HepG2 (cell line): ENCODE results near the gene DMAC1. TPM values are rescaled to one million over a fixed set of nuclear protein-coding genes. Genes with fewer than 3 reads are reported as not detected.

Experiments used
- ATAC-seq: fragments of 200-7000 bp; cut with Tn5 transposase; 3 replicates; pipeline ENCODE4 v1.9.1; 2020; ENCODE audit warnings: mild to moderate bottlenecking, moderate library complexity
- BruUV-seq: library from RNA; stranded (reverse); fragments of 400-500 nt; replicated peaks from 2 replicates; lab custom pipeline; 2021; lab: Mats Ljungman, UMichigan
- CTCF ChIA-PET: fragments of 300-600 bp; formaldehyde crosslinking; extraction: SDS; loops from one replicate; lab custom pipeline; 2021; ENCODE audit warnings: low total read pairs, inconsistent platforms, low intra/inter-chr PET ratio; lab: Yijun Ruan, JAX
- POLR2A ChIA-PET: fragments of 350-600 bp; sonication (Branson Sonifier 250); formaldehyde crosslinking; loops from one replicate; lab custom pipeline; 2020; ENCODE audit warnings: antibody characterized with exemption, inconsistent platforms; lab: Yijun Ruan, JAX
- DNase-seq: peaks from one replicate; pipeline ENCODE4 v3.0.0-alpha.2; 2015; ENCODE audit warnings: low spot score
- FAIRE-seq: peaks from 3 replicates; lab custom pipeline; 2011; peaks lifted over from hg19 to GRCh38; lab: Jason Lieb, UNC
- H2AFZ ChIP-seq: one replicate; pipeline ENCODE4 v1.6.1; 2011; ENCODE audit warnings: low read length, inconsistent platforms
- H3K27ac ChIP-seq: fragments of 300-600 bp; 3 replicates; pipeline ENCODE4 v1.8.0; 2011; ENCODE audit warnings: mixed run types, mild to moderate bottlenecking, mixed read lengths, low read length, inconsistent platforms; ENCODE audit not compliant: insufficient read depth; ENCODE audit errors: extremely low read length
- H3K27me3 ChIP-seq, 2 experiments: fragments of 200-600 bp in 1 of 2; 2 replicates in 1 of 2; 3 replicates in 1 of 2; pipeline versions ENCODE4 v1.6.0 to v1.8.0; 2011; ENCODE audit warnings: low read length in 2 of 2, mild to moderate bottlenecking in 2 of 2, moderate library complexity in 2 of 2, inconsistent platforms in 1 of 2; ENCODE audit not compliant: insufficient read depth in 2 of 2, control insufficient read depth in 1 of 2
- H3K36me3 ChIP-seq, 2 experiments: fragments of 200-600 bp in 1 of 2; replicated peaks in 1 of 2; 2 replicates in 1 of 2; 3 replicates in 1 of 2; pipeline versions ENCODE4 v1.5.1 to v1.8.0; 2011; ENCODE audit warnings: low read length in 2 of 2, inconsistent platforms in 1 of 2; ENCODE audit not compliant: insufficient read depth in 2 of 2, control insufficient read depth in 1 of 2
- H3K4me1 ChIP-seq: 2 replicates; pipeline ENCODE4 v1.5.1; 2012; ENCODE audit warnings: low read length, inconsistent platforms; ENCODE audit not compliant: insufficient read depth
- H3K4me2 ChIP-seq: 2 replicates; pipeline ENCODE4 v1.6.0; 2011; ENCODE audit warnings: low read depth, low read length, inconsistent platforms
- H3K4me3 ChIP-seq, 3 experiments: fragments of 200-600 bp in 1 of 3; sonication (generic), shearing (Covaris generic) in 1 of 3; replicated peaks in 1 of 3; 2 replicates each; pipeline ENCODE4 v1.5.1; 2011 to 2016; ENCODE audit warnings: low read length in 3 of 3, inconsistent platforms in 2 of 3, low read depth in 2 of 3, mild to moderate bottlenecking in 2 of 3, control low read depth in 1 of 3, mixed read lengths in 1 of 3; ENCODE audit not compliant: insufficient read depth in 1 of 3
- H3K79me2 ChIP-seq: one replicate; pipeline ENCODE4 v1.6.1; 2011; ENCODE audit warnings: low read length, inconsistent platforms; ENCODE audit not compliant: insufficient read depth
- H3K9ac ChIP-seq: 2 replicates; pipeline ENCODE4 v1.6.0; 2011; ENCODE audit warnings: mild to moderate bottlenecking, low read depth, low read length, inconsistent platforms; ENCODE audit not compliant: insufficient read depth
- H3K9me3 ChIP-seq: 2 replicates; pipeline ENCODE4 v1.5.1; 2012; ENCODE audit warnings: mild to moderate bottlenecking, low read length
- H4K20me1 ChIP-seq: 2 replicates; pipeline ENCODE4 v1.6.0; 2011; ENCODE audit warnings: inconsistent platforms, mild to moderate bottlenecking, low read length, moderate library complexity; ENCODE audit not compliant: insufficient read depth
- ATF5 ChIP-seq: sonication (generic); formaldehyde crosslinking; IDR thresholded peaks from 2 replicates; pipeline ENCODE4 v1.4.0; 2020; ENCODE audit warnings: mild to moderate bottlenecking, low read depth, missing genetic modification reagents
- ELF1 ChIP-seq: sonication (generic); formaldehyde crosslinking; IDR thresholded peaks from 2 replicates; pipeline ENCODE4 v1.4.0; 2020; ENCODE audit warnings: missing genetic modification reagents
- PRDM15 ChIP-seq: sonication (generic); formaldehyde crosslinking; IDR thresholded peaks from 2 replicates; pipeline ENCODE4 v1.4.0; 2020; ENCODE audit warnings: missing genetic modification reagents
- YY1 ChIP-seq: IDR thresholded peaks from 2 replicates; pipeline ENCODE4 v1.6.1; 2011; ENCODE audit warnings: low read length, low read depth, moderate library complexity, mild to moderate bottlenecking; ENCODE audit not compliant: insufficient read depth, insufficient replicate concordance
- ZBTB34 ChIP-seq: sonication (generic); formaldehyde crosslinking; IDR thresholded peaks from 2 replicates; pipeline ENCODE4 v1.8.0; 2022; ENCODE audit warnings: mild to moderate bottlenecking, missing genetic modification reagents
- ZNF124 ChIP-seq: sonication (generic); formaldehyde crosslinking; IDR thresholded peaks from 2 replicates; pipeline ENCODE4 v1.4.0; 2020; ENCODE audit warnings: missing genetic modification reagents
- ZNF468 ChIP-seq: sonication (generic); formaldehyde crosslinking; IDR thresholded peaks from 2 replicates; pipeline ENCODE4 v1.8.0; 2022; ENCODE audit warnings: mild to moderate bottlenecking, moderate library complexity, missing genetic modification reagents
- WGBS: methylation state at CpG from one replicate; pipeline ENCODE4 v1.1.6; 2017; ENCODE audit warnings: low lambda C conversion rate; 5-methylcytosine and 5-hydroxymethylcytosine counted together
- in situ Hi-C: cut with HindIII; loops from 2 replicates; pipeline ENCODE4 v1.10.0; 2017; ENCODE audit warnings: low pct_unique_long_range_greater_than_20kb; ENCODE audit not compliant: extremely low pct_ligation_motif_present
- intact Hi-C: fragments of 100-400 bp; cut with micrococcal nuclease; formaldehyde crosslinking; loops from one replicate; pipeline ENCODE4 v1.10.0; 2022; ENCODE audit not compliant: unreplicated experiment
- polyA plus RNA-seq, 8 experiments: library from polyadenylated mRNA; depleted of rRNA in 3 of 8; stranded (reverse) in 7 of 8; unstranded in 1 of 8; fragments of >200 nt; fragmentation: Illumina TruSeq in 4 of 8; extraction: Trizol in 4 of 8; gene quantifications; 2 replicates each; pipeline versions ENCODE4 v1.2.1 to v1.2.3, GENCODE V29; 2011 to 2016; ENCODE audit warnings: low read depth in 4 of 8, missing spikeins in 1 of 8, mixed read lengths in 1 of 8; ENCODE audit not compliant: insufficient read depth in 1 of 8
- total RNA-seq, 5 experiments: library from RNA; depleted of rRNA; stranded (reverse); fragments of >200 nt; fragmentation: Illumina TruSeq; extraction: Trizol; gene quantifications; 2 replicates each; pipeline ENCODE4 v1.2.3, GENCODE V29; 2016; ENCODE audit warnings: low read depth in 1 of 5
- TF ChIP-seq, protein P1 (sequence below): sonication (generic); formaldehyde crosslinking; IDR thresholded peaks from 2 replicates; pipeline ENCODE4 v1.4.0; 2020; ENCODE audit warnings: missing genetic modification reagents, mild to moderate bottlenecking, borderline replicate concordance

DMAC1 gene
- total and polyA plus RNA-seq, 2 of the 13 experiments (the other 11 are each of a cell fraction or from before 2014, with no cell fraction given) = 44.3 to 72.9 TPM

DNA sequence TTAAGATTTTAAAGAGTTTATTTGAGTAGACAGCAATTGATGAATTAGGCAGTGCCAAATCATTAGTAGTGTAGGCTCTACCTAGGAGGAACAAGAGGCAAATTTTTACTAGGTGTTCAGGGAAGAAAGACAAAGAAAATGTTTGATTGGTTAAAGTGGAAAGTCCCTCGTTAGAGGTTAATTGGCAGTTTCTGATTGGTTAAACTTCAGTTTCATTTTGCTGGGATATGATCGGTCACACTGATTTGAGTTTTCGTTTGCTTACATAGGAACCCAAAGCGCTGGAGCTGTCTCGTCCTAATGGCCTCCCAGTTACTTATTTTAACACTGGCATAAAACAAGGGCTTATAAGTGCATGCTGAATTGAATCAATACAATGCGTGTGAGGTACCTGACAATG lies 15.1 kb downstream of the DMAC1 start:
- Histone ChIP-seq H3K9me3 (no peaks in the 10 kb centered on the region), H3K27me3 (no peaks in the 10 kb centered on the region), H3K79me2 (no peaks in the 10 kb centered on the region), H4K20me1 (no peaks in the 10 kb centered on the region), H3K9ac (no peak overlapping the region), H3K36me3 (no peaks in the 10 kb centered on the region), H3K4me2 (no peak overlapping the region), H3K4me3 (no peak overlapping the region), H3K27ac (no peak overlapping the region), H3K4me1 (peaks cover 9% of the 10 kb centered on the region; the same call in 1 of the 2 replicates), H2AFZ (no peak overlapping the region)
- intact Hi-C loops (no loop called here), in situ Hi-C loops (no loop called here)
- ATAC-seq (no peak), DNase-seq (no peak)
- BruUV-seq = no TSS peak
- 79% methylated on average over 6 of the region's 6 CpGs for WGBS
- ChIA-PET CTCF (no interaction called here), POLR2A (no interaction called here)
- TF ChIP-seq, protein P1, sequence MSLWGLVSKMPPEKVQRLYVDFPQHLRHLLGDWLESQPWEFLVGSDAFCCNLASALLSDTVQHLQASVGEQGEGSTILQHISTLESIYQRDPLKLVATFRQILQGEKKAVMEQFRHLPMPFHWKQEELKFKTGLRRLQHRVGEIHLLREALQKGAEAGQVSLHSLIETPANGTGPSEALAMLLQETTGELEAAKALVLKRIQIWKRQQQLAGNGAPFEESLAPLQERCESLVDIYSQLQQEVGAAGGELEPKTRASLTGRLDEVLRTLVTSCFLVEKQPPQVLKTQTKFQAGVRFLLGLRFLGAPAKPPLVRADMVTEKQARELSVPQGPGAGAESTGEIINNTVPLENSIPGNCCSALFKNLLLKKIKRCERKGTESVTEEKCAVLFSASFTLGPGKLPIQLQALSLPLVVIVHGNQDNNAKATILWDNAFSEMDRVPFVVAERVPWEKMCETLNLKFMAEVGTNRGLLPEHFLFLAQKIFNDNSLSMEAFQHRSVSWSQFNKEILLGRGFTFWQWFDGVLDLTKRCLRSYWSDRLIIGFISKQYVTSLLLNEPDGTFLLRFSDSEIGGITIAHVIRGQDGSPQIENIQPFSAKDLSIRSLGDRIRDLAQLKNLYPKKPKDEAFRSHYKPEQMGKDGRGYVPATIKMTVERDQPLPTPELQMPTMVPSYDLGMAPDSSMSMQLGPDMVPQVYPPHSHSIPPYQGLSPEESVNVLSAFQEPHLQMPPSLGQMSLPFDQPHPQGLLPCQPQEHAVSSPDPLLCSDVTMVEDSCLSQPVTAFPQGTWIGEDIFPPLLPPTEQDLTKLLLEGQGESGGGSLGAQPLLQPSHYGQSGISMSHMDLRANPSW (CRISPR knock-in tag) = no peak
- TF ChIP-seq ZNF124 (no peak), YY1 (no peak), ZNF468 (no peak), ELF1 (no peak), ZBTB34 (CRISPR knock-in tag) (no peak), ATF5 (no peak), PRDM15 (CRISPR knock-in tag) (no peak)
- TF ChIP-seq, all 625 proteins: peak for 0
- FAIRE-seq = no peak
